HL-60 (cell line): Measurements from ENCODE around the gene RBM15B.

Experiments
- DNase-seq, 2 experiments: peaks; one replicate each; pipeline ENCODE4 v3.0.0-alpha.2; 2010 to 2020; ENCODE audit warnings: low read depth in 1 of 2, low spot score in 1 of 2
- H3K27ac ChIP-seq: fragments of 250-450 bp; sonication (Bioruptor Pico); replicated peaks from 2 replicates; pipeline ENCODE4 v1.5.1; 2020; ENCODE audit warnings: mild to moderate bottlenecking, moderate library complexity
- H3K27me3 ChIP-seq: fragments of 250-450 bp; sonication (Bioruptor Pico); 2 replicates; pipeline ENCODE4 v1.5.1; 2021; ENCODE audit warnings: mild to moderate bottlenecking, moderate library complexity; ENCODE audit not compliant: insufficient read depth, poor library complexity, severe bottlenecking
- H3K4me3 ChIP-seq: replicated peaks from 2 replicates; pipeline ENCODE4 v1.5.1; 2011; ENCODE audit warnings: mild to moderate bottlenecking, control low read depth, low read length; ENCODE audit not compliant: insufficient read depth
- CTCF ChIP-seq: IDR thresholded peaks from one replicate; pipeline ENCODE4 v1.5.1; 2011; ENCODE audit warnings: low read length, control low read depth, inconsistent platforms; ENCODE audit not compliant: insufficient read depth
- GABPA ChIP-seq: IDR thresholded peaks from 2 replicates; pipeline ENCODE4 v1.6.1; 2012; ENCODE audit warnings: low read depth
- POLR2AphosphoS5 ChIP-seq: IDR thresholded peaks from 2 replicates; pipeline ENCODE4 v1.6.1; 2012; ENCODE audit warnings: low read depth
- REST ChIP-seq: IDR thresholded peaks from 2 replicates; pipeline ENCODE4 v1.6.1; 2012; ENCODE audit warnings: low read depth; ENCODE audit not compliant: insufficient replicate concordance
- SPI1 ChIP-seq: IDR thresholded peaks from 2 replicates; pipeline ENCODE4 v1.6.1; 2012; ENCODE audit warnings: low read depth, mild to moderate bottlenecking, borderline replicate concordance

The RBM15B gene

GRCh38 chr3:51436998-51437639 lies 46.0 kb downstream of the RBM15B start:
- no peaks in the 10 kb centered on the region for H3K27me3 ChIP-seq
- TF ChIP-seq CTCF (no peak), REST (no peak), SPI1 (no peak), GABPA (no peak), POLR2AphosphoS5 (no peak)

GRCh38 chr3:51441282-51442030 lies 50.4 kb downstream of the RBM15B start:
- H3K27ac ChIP-seq, result no peak overlapping the region
- TF ChIP-seq SPI1 (no peak), CTCF (no peak), REST (no peak), GABPA (no peak), POLR2AphosphoS5 (no peak)
- no peak overlapping the region for H3K4me3 ChIP-seq
- no peaks in the 10 kb centered on the region for H3K27me3 ChIP-seq
- DNase-seq, result no peak

More at GRCh38 chr3:51436998-51437639, 46.0 kb downstream of the RBM15B start:
- Histone ChIP-seq H3K4me3 (no peak overlapping the region), H3K27ac (no peak overlapping the region)
- DNase-seq, result no peak

GRCh38 chr3:51445544-51446280 lies 54.6 kb downstream of the RBM15B start:
- peak in 1 of 2 experiments; percentile 33 for DNase-seq
- no peak overlapping the region for H3K4me3 ChIP-seq

More at GRCh38 chr3:51445544-51446280, 54.6 kb downstream of the RBM15B start:
- Histone ChIP-seq H3K27ac (no peak overlapping the region), H3K27me3 (no peaks in the 10 kb centered on the region)
- TF ChIP-seq CTCF (no peak), REST (no peak), GABPA (no peak), POLR2AphosphoS5 (no peak), SPI1 (no peak)
